Common myeloid progenitor, CD34-positive (primary cell): ENCODE data around the gene HAO2.

ENCODE experiments used
- CTCF ChIA-PET: fragments of 350-600 bp; sonication (Branson Sonifier 250); formaldehyde crosslinking; loops from one replicate; lab custom pipeline; 2021; ENCODE audit warnings: antibody characterized with exemption; lab: Charles Lee
- POLR2A ChIA-PET: fragments of 350-600 bp; sonication (Branson Sonifier 250); formaldehyde crosslinking; loops from one replicate; lab custom pipeline; 2021; ENCODE audit warnings: antibody characterized with exemption; lab: Charles Lee
- DNase-seq, 3 donors: peaks; one replicate each; pipeline versions ENCODE4 v3.0.0 to v3.0.0-alpha.2; 2013
- H3K27ac ChIP-seq, 2 experiments: 1 replicate in 1 of 2; 2 replicates in 1 of 2; pipeline ENCODE4 v1.7.0; 2013; ENCODE audit warnings: inconsistent platforms in 2 of 2, low read length in 2 of 2, mild to moderate bottlenecking in 2 of 2, low read depth in 1 of 2, moderate library complexity in 1 of 2; ENCODE audit not compliant: severe bottlenecking in 2 of 2, insufficient read depth in 1 of 2, poor library complexity in 1 of 2
- H3K27me3 ChIP-seq, 5 experiments: replicated peaks in 2 of 5; 1 replicate in 3 of 5; 2 replicates in 2 of 5; pipeline versions ENCODE4 v1.6.1 to v1.7.0; 2013; ENCODE audit warnings: low read length in 4 of 5, mild to moderate bottlenecking in 2 of 5, moderate library complexity in 2 of 5, inconsistent platforms in 1 of 5; ENCODE audit not compliant: insufficient read depth in 5 of 5, control insufficient read depth in 4 of 5
- H3K36me3 ChIP-seq, 4 experiments: 1 replicate in 2 of 4; 2 replicates in 2 of 4; pipeline versions ENCODE4 v1.6.1 to v1.7.0; 2013; ENCODE audit warnings: low read length in 3 of 4, control low read depth in 1 of 4, mild to moderate bottlenecking in 1 of 4; ENCODE audit not compliant: control insufficient read depth in 4 of 4, insufficient read depth in 4 of 4
- H3K4me1 ChIP-seq, 4 experiments: 1 replicate in 3 of 4; 2 replicates in 1 of 4; pipeline versions ENCODE4 v1.6.1 to v1.7.1; 2013; ENCODE audit warnings: low read length in 3 of 4, mild to moderate bottlenecking in 3 of 4, control low read depth in 1 of 4, inconsistent platforms in 1 of 4, moderate library complexity in 1 of 4; ENCODE audit not compliant: control insufficient read depth in 4 of 4, insufficient read depth in 4 of 4; ENCODE audit errors: control extremely low read depth in 1 of 4
- H3K4me3 ChIP-seq, 7 experiments: 1 replicate in 4 of 7; 2 replicates in 3 of 7; pipeline versions ENCODE4 v1.5.1 to v1.7.0; 2013; ENCODE audit warnings: mild to moderate bottlenecking in 7 of 7, low read length in 6 of 7, moderate library complexity in 6 of 7, inconsistent platforms in 2 of 7, low read depth in 2 of 7, control low read depth in 1 of 7; ENCODE audit not compliant: insufficient read depth in 4 of 7, control insufficient read depth in 1 of 7; ENCODE audit errors: extremely low read depth in 1 of 7
- H3K9me3 ChIP-seq, 5 experiments: 1 replicate in 4 of 5; 2 replicates in 1 of 5; pipeline versions ENCODE4 v1.6.1 to v1.7.1; 2013; ENCODE audit warnings: low read length in 4 of 5, mild to moderate bottlenecking in 2 of 5, inconsistent platforms in 1 of 5, low read depth in 1 of 5, moderate library complexity in 1 of 5; ENCODE audit not compliant: control insufficient read depth in 4 of 5, insufficient read depth in 2 of 5; ENCODE audit errors: control extremely low read depth in 1 of 5
- WGBS: methylation state at CpG from one replicate; pipeline ENCODE4 v1.1.5; 2013; ENCODE audit not compliant: insufficient coverage; 5-methylcytosine and 5-hydroxymethylcytosine counted together

Gene HAO2

GRCh38 chr1:119358636-119359035, 9.9 kb upstream of the HAO2 start:
- H3K4me1 ChIP-seq: no peaks in the 10 kb centered on the region
- H3K4me3 ChIP-seq: no peak overlapping the region
- POLR2A ChIA-PET: no interaction called here
- H3K9me3 ChIP-seq: peaks cover 0 to 5% (median 0%) of the 10 kb centered on the region in 5 experiments
- no peak for DNase-seq
- H3K36me3 ChIP-seq: no peaks in the 10 kb centered on the region
- H3K27ac ChIP-seq: no peak overlapping the region
- H3K27me3 ChIP-seq: peaks cover 0 to 5% (median 0%) of the 10 kb centered on the region in 5 experiments
- CTCF ChIA-PET: interaction anchor here (1.3 to 1.5 kb wide), 3 partner anchors 8 to 26 kb away, joined by 3 to 9 read pairs (median 4); no protein-coding TSS in a partner anchor
- WGBS: 100% methylated on average over 4 of the region's 4 CpGs

GRCh38 chr1:119359730-119360129, 8.9 kb upstream of the HAO2 start:
- H3K36me3 ChIP-seq: no peaks in the 10 kb centered on the region
- ChIA-PET CTCF (interaction anchor here (1.3 kb wide), 1 partner anchor 25 kb away, joined by 3 read pairs; no protein-coding TSS in a partner anchor), POLR2A (no interaction called here)
- H3K27ac ChIP-seq: no peak overlapping the region
- H3K9me3 ChIP-seq: peaks cover 0 to 5% (median 0%) of the 10 kb centered on the region in 5 experiments
- DNase-seq: no peak
- H3K4me1 ChIP-seq: no peaks in the 10 kb centered on the region
- no CpG with 5 or more reads among the region's 4 CpGs for WGBS
- H3K27me3 ChIP-seq: peaks cover 0 to 5% (median 0%) of the 10 kb centered on the region in 5 experiments
- H3K4me3 ChIP-seq: no peak overlapping the region

- Histone ChIP-seq H3K4me1 (no peaks in the 10 kb centered on the region), H3K4me3 (no peak overlapping the region), H3K27ac (no peak overlapping the region), H3K36me3 (no peaks in the 10 kb centered on the region), H3K27me3 (peaks cover 0 to 5% (median 0%) of the 10 kb centered on the region in 5 experiments), H3K9me3 (peaks cover 0 to 5% (median 0%) of the 10 kb centered on the region in 5 experiments)
- CTCF ChIA-PET: no interaction called here
- DNase-seq: no peak
- no CpG with 5 or more reads among the region's 1 CpG for WGBS
- POLR2A ChIA-PET: no interaction called here
These were observed 7.4 kb upstream of the HAO2 start for GRCh38 chr1:119361205-119361604.

- DNase-seq: no peak
- H3K9me3 ChIP-seq: no peaks in the 10 kb centered on the region
- H3K27me3 ChIP-seq: peaks cover 0 to 5% (median 0%) of the 10 kb centered on the region in 5 experiments
- ChIA-PET CTCF (no interaction called here), POLR2A (no interaction called here)
- no peaks in the 10 kb centered on the region for H3K36me3 ChIP-seq
- H3K27ac ChIP-seq: no peak overlapping the region
- no peaks in the 10 kb centered on the region for H3K4me1 ChIP-seq
- no peak overlapping the region for H3K4me3 ChIP-seq
- WGBS: 93% methylated on average over 2 of the region's 4 CpGs
These were observed 6.8 kb upstream of the HAO2 start for GRCh38 chr1:119361620-119362344.

GRCh38 chr1:119363162-119363561, 5.4 kb upstream of the HAO2 start:
- WGBS: over 99% methylated on average over 7 of the region's 7 CpGs
- ChIA-PET CTCF (interaction anchor here (0.9 kb wide), 1 partner anchor 16 kb away, joined by 3 read pairs; no protein-coding TSS in a partner anchor), POLR2A (no interaction called here)
- no peaks in the 10 kb centered on the region for H3K4me1 ChIP-seq
- H3K27ac ChIP-seq: no peak overlapping the region
- H3K9me3 ChIP-seq: no peaks in the 10 kb centered on the region
- H3K4me3 ChIP-seq: no peak overlapping the region
- DNase-seq: no peak
- no peaks in the 10 kb centered on the region for H3K36me3 ChIP-seq
- peaks cover 0 to 5% (median 0%) of the 10 kb centered on the region in 5 experiments for H3K27me3 ChIP-seq

- ChIA-PET POLR2A (no interaction called here), CTCF (no interaction called here)
- Histone ChIP-seq H3K27me3 (peaks cover 0 to 4% (median 0%) of the 10 kb centered on the region in 5 experiments), H3K4me1 (no peaks in the 10 kb centered on the region), H3K4me3 (no peak overlapping the region), H3K9me3 (no peaks in the 10 kb centered on the region), H3K27ac (no peak overlapping the region), H3K36me3 (no peaks in the 10 kb centered on the region)
- DNase-seq: no peak
- WGBS: 93% methylated on average over 2 of the region's 4 CpGs
These were observed 3.9 kb upstream of the HAO2 start for GRCh38 chr1:119364640-119365039.

GRCh38 chr1:119366424-119366823, 2.2 kb upstream of the HAO2 start:
- 100% methylated on average over 3 of the region's 3 CpGs for WGBS
- Histone ChIP-seq H3K4me3 (no peak overlapping the region), H3K4me1 (no peaks in the 10 kb centered on the region), H3K9me3 (no peaks in the 10 kb centered on the region), H3K27ac (no peak overlapping the region), H3K36me3 (no peaks in the 10 kb centered on the region), H3K27me3 (peaks cover 0 to 8% (median 3%) of the 10 kb centered on the region in 5 experiments)
- DNase-seq: no peak
- ChIA-PET CTCF (interaction anchor here (0.9 to 4.4 kb wide), 10 partner anchors 8 to 91 kb away, joined by 3 to 29 read pairs (median 6); no protein-coding TSS in a partner anchor), POLR2A (no interaction called here)
